Cardiac ventricle fibroblast (primary cell): ENCODE results near the gene UGT2A2. TPM values are rescaled to one million over a fixed set of nuclear protein-coding genes. Genes with fewer than 3 reads are reported as not detected.

ENCODE experiments used
- total RNA-seq: library from RNA; depleted of rRNA; stranded (reverse); fragments of >200 nt; gene quantifications from 2 replicates; pipeline ENCODE4 v1.2.3, GENCODE V29; 2015

Gene UGT2A2
- total RNA-seq = not detected in 2 replicates

GRCh38 chr4:69639542-69639941, at the start of gene UGT2A2:
TSS of gene UGT2A2 (minus strand) at chr4:69639642. CDS start at chr4:69639640, 2 bp downstream.

GRCh38 chr4:69653147-69653546, 13.7 kb upstream of the UGT2A2 start, which contains the start of gene UGT2A1:
TSS of gene UGT2A1 (minus strand) at chr4:69653247. CDS start at chr4:69647644, 5,603 bp downstream.

Other genes with a start within 250 kb of the UGT2A2 start
- gene UGT2B4, start 143.7 kb downstream of the UGT2A2 start, total RNA-seq = not detected in 2 replicates
- not detected in 2 replicates for gene UGT2A1, start 13.6 kb upstream of the UGT2A2 start, total RNA-seq
- 0.05 TPM in 1 of 2 replicates, not detected in the other for gene SULT1B1, start 121.0 kb upstream of the UGT2A2 start, total RNA-seq
- gene SULT1E1, start 220.5 kb upstream of the UGT2A2 start, total RNA-seq = 0.20 and 0.44 TPM in 2 replicates